IMR-90 (cell line): ENCODE data around the gene APLF. TPM values are rescaled to one million over a fixed set of nuclear protein-coding genes. Genes with fewer than 3 reads are reported as not detected.

Experiments used
- ATAC-seq: fragments of 200-7000 bp; cut with Tn5 transposase; 2 replicates; pipeline ENCODE4 v1.9.1; 2020; ENCODE audit warnings: low read depth, mild to moderate bottlenecking, moderate library complexity
- BruUV-seq: library from RNA; stranded (reverse); fragments of 400-500 nt; replicated peaks from 2 replicates; lab custom pipeline; 2021; lab: Mats Ljungman, UMichigan
- CTCF ChIA-PET: fragments of 300-600 bp; formaldehyde crosslinking; extraction: SDS; loops from one replicate; lab custom pipeline; 2021; ENCODE audit warnings: antibody characterized with exemption; lab: Yijun Ruan, JAX
- POLR2A ChIA-PET: fragments of 300-600 bp; sonication (Branson Sonifier 250); formaldehyde crosslinking; loops from one replicate; lab custom pipeline; 2022; ENCODE audit warnings: antibody characterized with exemption; ENCODE audit not compliant: unreplicated experiment; lab: Charles Lee
- DNase-seq: peaks from one replicate; pipeline ENCODE4 v3.0.0; 2013
- H2AFZ ChIP-seq: replicated peaks from 2 replicates; pipeline ENCODE3; 2013; ENCODE audit warnings: low read length, mild to moderate bottlenecking; ENCODE audit not compliant: poor library complexity
- H2AK5ac ChIP-seq: 2 replicates; pipeline ENCODE4 v1.6.1; 2013; ENCODE audit warnings: low read depth, low read length, inconsistent platforms
- H2AK9ac ChIP-seq: replicated peaks from 2 replicates; pipeline ENCODE3; 2013; ENCODE audit warnings: mild to moderate bottlenecking, low read depth, low read length, moderate library complexity; ENCODE audit not compliant: poor library complexity
- H2BK120ac ChIP-seq: 2 replicates; pipeline ENCODE4 v1.6.1; 2013; ENCODE audit warnings: low read depth, low read length, inconsistent platforms
- H2BK15ac ChIP-seq: 3 replicates; pipeline ENCODE4 v1.6.1; 2013; ENCODE audit warnings: low read depth, low read length, inconsistent platforms
- H2BK20ac ChIP-seq: 2 replicates; pipeline ENCODE4 v1.6.1; 2013; ENCODE audit warnings: low read depth, mild to moderate bottlenecking, inconsistent platforms, low read length, moderate library complexity
- H2BK5ac ChIP-seq: 2 replicates; pipeline ENCODE4 v1.6.1; 2013; ENCODE audit warnings: mild to moderate bottlenecking, low read depth, low read length, inconsistent platforms; ENCODE audit not compliant: poor library complexity, severe bottlenecking
- H3K14ac ChIP-seq: replicated peaks from 2 replicates; pipeline ENCODE4 v1.6.1; 2013; ENCODE audit warnings: low read depth, low read length, inconsistent platforms
- H3K18ac ChIP-seq: 2 replicates; pipeline ENCODE4 v1.6.1; 2013; ENCODE audit warnings: low read depth, low read length, control low read depth
- H3K23ac ChIP-seq: 2 replicates; pipeline ENCODE4 v1.6.1; 2013; ENCODE audit warnings: low read depth, low read length, inconsistent platforms
- H3K27ac ChIP-seq: 2 replicates; pipeline ENCODE4 v1.5.1; 2013; ENCODE audit warnings: mild to moderate bottlenecking, control low read depth, low read length; ENCODE audit not compliant: insufficient read depth
- H3K27me3 ChIP-seq: 2 replicates; pipeline ENCODE4 v1.6.1; 2013; ENCODE audit warnings: low read length; ENCODE audit not compliant: control insufficient read depth, insufficient read depth
- H3K36me3 ChIP-seq: 2 replicates; pipeline ENCODE4 v1.6.1; 2013; ENCODE audit warnings: low read length, mixed read lengths; ENCODE audit not compliant: control insufficient read depth, insufficient read depth
- H3K4ac ChIP-seq: 2 replicates; pipeline ENCODE4 v1.6.1; 2013; ENCODE audit warnings: low read depth, low read length, inconsistent platforms
- H3K4me1 ChIP-seq: 2 replicates; pipeline ENCODE4 v1.6.1; 2013; ENCODE audit warnings: low read length, mixed read lengths; ENCODE audit not compliant: control insufficient read depth, insufficient read depth
- H3K4me2 ChIP-seq: 2 replicates; pipeline ENCODE4 v1.6.1; 2013; ENCODE audit warnings: low read depth, mild to moderate bottlenecking, control low read depth, low read length, moderate library complexity
- H3K4me3 ChIP-seq: 2 replicates; pipeline ENCODE4 v1.5.1; 2013; ENCODE audit warnings: low read depth, mild to moderate bottlenecking, control low read depth, low read length, moderate library complexity; ENCODE audit not compliant: insufficient read depth
- H3K56ac ChIP-seq: 2 replicates; pipeline ENCODE4 v1.6.1; 2013; ENCODE audit warnings: low read length, inconsistent platforms; ENCODE audit not compliant: insufficient read depth; ENCODE audit errors: extremely low read depth
- H3K79me1 ChIP-seq, 2 experiments: 2 replicates each; pipeline ENCODE4 v1.6.1; 2013; ENCODE audit warnings: low read length in 2 of 2, inconsistent platforms in 1 of 2, low read depth in 1 of 2
- H3K9ac ChIP-seq: 2 replicates; pipeline ENCODE4 v1.6.1; 2013; ENCODE audit warnings: low read depth, low read length, control low read depth
- H3K9me1 ChIP-seq: 2 replicates; pipeline ENCODE4 v1.6.1; 2013; ENCODE audit warnings: low read length, inconsistent platforms; ENCODE audit not compliant: insufficient read depth
- H3K9me3 ChIP-seq: 2 replicates; pipeline ENCODE4 v1.6.1; 2013; ENCODE audit warnings: low read length; ENCODE audit not compliant: control insufficient read depth, insufficient read depth
- H4K20me1 ChIP-seq: 2 replicates; pipeline ENCODE4 v1.6.1; 2013; ENCODE audit warnings: low read length, inconsistent platforms; ENCODE audit not compliant: insufficient read depth
- H4K5ac ChIP-seq: 2 replicates; pipeline ENCODE4 v1.6.1; 2013; ENCODE audit warnings: mild to moderate bottlenecking, low read depth, low read length, control low read depth
- H4K8ac ChIP-seq, 2 experiments: 2 replicates each; pipeline ENCODE4 v1.6.1; 2013; ENCODE audit warnings: low read depth in 2 of 2, low read length in 2 of 2, control low read depth in 1 of 2, inconsistent platforms in 1 of 2
- H4K91ac ChIP-seq: 2 replicates; pipeline ENCODE4 v1.6.1; 2013; ENCODE audit warnings: low read depth, low read length, inconsistent platforms; ENCODE audit not compliant: insufficient read depth
- FOS ChIP-seq: fragments of 150-350 bp; IDR thresholded peaks from 2 replicates; pipeline ENCODE4 v1.6.1; 2016; ENCODE audit warnings: low read depth, low read length
- NFE2L2 ChIP-seq: fragments of 150-350 bp; IDR thresholded peaks from 2 replicates; pipeline ENCODE4 v1.6.1; 2016; ENCODE audit warnings: low read depth, mild to moderate bottlenecking, low read length
- POLR2A ChIP-seq: IDR thresholded peaks from 2 replicates; pipeline ENCODE4 v1.6.1; 2012; ENCODE audit warnings: mild to moderate bottlenecking, low read depth, low read length
- SMC3 ChIP-seq: fragments of 150-350 bp; IDR thresholded peaks from 2 replicates; pipeline ENCODE4 v1.6.1; 2016; ENCODE audit warnings: low read depth, mild to moderate bottlenecking, antibody characterized with exemption, low read length, moderate library complexity
- WGBS, 2 experiments: methylation state at CpG; one replicate each; pipeline versions ENCODE4 v1.1.5 to v1.1.7; 2013; ENCODE audit warnings: missing lambda C conversion rate in 2 of 2; ENCODE audit not compliant: insufficient read length in 1 of 2; ENCODE audit errors: extremely low coverage in 2 of 2; 5-methylcytosine and 5-hydroxymethylcytosine counted together
- dilution Hi-C: fragments of 300-500 bp; cut with HindIII; formaldehyde crosslinking; loops from one replicate; pipeline ENCODE4 v1.14.3; 2018; ENCODE audit warnings: low sequenced_read_pairs; ENCODE audit not compliant: unreplicated experiment
- in situ Hi-C: fragments of 300-500 bp; cut with MboI; formaldehyde crosslinking; loops from 3 replicates; pipeline ENCODE4 v1.14.3; 2019; ENCODE audit warnings: low sequenced_read_pairs, inconsistent platforms, mixed read lengths
- intact Hi-C: fragments of 100-400 bp; cut with micrococcal nuclease; formaldehyde crosslinking; loops from 2 replicates; pipeline ENCODE4 v1.10.0; 2022
- polyA plus RNA-seq, 3 experiments: library from polyadenylated mRNA; depleted of rRNA; stranded (reverse); fragments of >200 nt; gene quantifications; 2 replicates each; pipeline ENCODE4 v1.2.3, GENCODE V29; 2012; ENCODE audit warnings: low replicate concordance in 1 of 3
- total RNA-seq: library from RNA; depleted of rRNA; stranded (reverse); fragments of >200 nt; gene quantifications from 2 replicates; pipeline ENCODE4 v1.2.3, GENCODE V29; 2012
- TF ChIP-seq, protein P1 (sequence below): fragments of 150-350 bp; IDR thresholded peaks from 2 replicates; pipeline ENCODE4 v1.6.1; 2016; ENCODE audit warnings: low read depth, mild to moderate bottlenecking, low read length, moderate library complexity, borderline replicate concordance

Gene APLF
- total and polyA plus RNA-seq, 2 of the 4 experiments (the other 2 are of a cell fraction), result 1.5 to 2.3 TPM

DNA sequence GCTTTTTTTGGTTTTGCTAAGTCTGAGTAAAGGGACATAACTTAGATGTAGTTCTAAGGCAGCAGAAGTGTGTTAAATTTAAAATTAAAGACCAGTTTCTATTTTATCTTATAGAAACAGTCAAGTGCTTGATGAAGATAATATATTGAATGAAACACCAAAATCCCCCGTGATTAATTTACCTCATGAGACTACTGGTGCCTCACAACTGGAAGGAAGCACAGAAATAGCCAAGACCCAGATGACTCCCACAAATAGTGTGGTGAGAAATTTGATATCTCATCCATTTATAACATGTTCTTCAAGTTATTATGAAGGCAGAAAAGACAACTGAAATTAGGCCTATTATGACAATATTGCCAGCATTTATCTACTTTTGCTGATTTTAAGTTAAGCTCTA lies 45.6 kb downstream of the APLF start:
- H3K4me3 ChIP-seq, result no peak overlapping the region
- no peaks in the 10 kb centered on the region for H3K9me3 ChIP-seq
- H2BK120ac ChIP-seq, result no peak overlapping the region
- H3K9ac ChIP-seq, result no peak overlapping the region
- no TSS peak for BruUV-seq
- no peak overlapping the region for H3K4me2 ChIP-seq
- no peak overlapping the region for H4K91ac ChIP-seq
- DNase-seq (no peak), ATAC-seq (no peak)
- H2BK5ac ChIP-seq, result no peak overlapping the region
- no peaks in the 10 kb centered on the region for H3K27me3 ChIP-seq
- no peak overlapping the region for H2AK9ac ChIP-seq
- CTCF ChIA-PET, result no interaction called here
- H3K56ac ChIP-seq, result no peak overlapping the region
- dilution Hi-C loops (no loop called here), intact Hi-C loops (no loop called here), in situ Hi-C loops (no loop called here)
- no peak overlapping the region for H2BK15ac ChIP-seq
- POLR2A ChIA-PET, result no interaction called here
- H3K4me1 ChIP-seq, result no peaks in the 10 kb centered on the region
- WGBS, 2 experiments, result no CpG with 5 or more reads among the region's 1 CpG
- H4K8ac ChIP-seq, result no peak overlapping the region
- no peak overlapping the region for H2AK5ac ChIP-seq
- H4K20me1 ChIP-seq, result no peaks in the 10 kb centered on the region
- H2BK20ac ChIP-seq, result no peak overlapping the region
- no peak overlapping the region for H3K18ac ChIP-seq
- H3K14ac ChIP-seq, result no peak overlapping the region
- no peak overlapping the region for H3K27ac ChIP-seq
- H3K9me1 ChIP-seq, result no peaks in the 10 kb centered on the region
- H3K36me3 ChIP-seq, result no peaks in the 10 kb centered on the region
- H3K4ac ChIP-seq, result no peak overlapping the region
- H3K79me1 ChIP-seq, result no peaks in the 10 kb centered on the region
- no peak overlapping the region for H3K23ac ChIP-seq
- no peak overlapping the region for H2AFZ ChIP-seq
- H4K5ac ChIP-seq, result no peak overlapping the region
- TF ChIP-seq POLR2A (no peak), NFE2L2 (no peak), FOS (no peak), SMC3 (no peak)
- TF ChIP-seq, protein P1, sequence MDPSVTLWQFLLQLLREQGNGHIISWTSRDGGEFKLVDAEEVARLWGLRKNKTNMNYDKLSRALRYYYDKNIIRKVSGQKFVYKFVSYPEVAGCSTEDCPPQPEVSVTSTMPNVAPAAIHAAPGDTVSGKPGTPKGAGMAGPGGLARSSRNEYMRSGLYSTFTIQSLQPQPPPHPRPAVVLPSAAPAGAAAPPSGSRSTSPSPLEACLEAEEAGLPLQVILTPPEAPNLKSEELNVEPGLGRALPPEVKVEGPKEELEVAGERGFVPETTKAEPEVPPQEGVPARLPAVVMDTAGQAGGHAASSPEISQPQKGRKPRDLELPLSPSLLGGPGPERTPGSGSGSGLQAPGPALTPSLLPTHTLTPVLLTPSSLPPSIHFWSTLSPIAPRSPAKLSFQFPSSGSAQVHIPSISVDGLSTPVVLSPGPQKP, result no peak
